BE2C (cell line): ENCODE data around the gene CRAT.
"Not testable (repeated sequence)": the region's sequence is repeated elsewhere in the genome, so short reads cannot be mapped to it uniquely, and the experiment has no call there.

ENCODE experiments used
- DNase-seq: peaks from one replicate; pipeline ENCODE4 v3.0.0-alpha.2; 2020
- H3K27me3 ChIP-seq: fragments of 250-450 bp; sonication (Bioruptor Pico); 2 replicates; pipeline ENCODE4 v1.5.1; 2020; ENCODE audit warnings: mild to moderate bottlenecking
- H3K36me3 ChIP-seq: fragments of 250-450 bp; sonication (Bioruptor Pico); 2 replicates; pipeline ENCODE4 v1.5.1; 2020; ENCODE audit warnings: mild to moderate bottlenecking
- H3K4me1 ChIP-seq: fragments of 250-450 bp; sonication (Bioruptor Pico); 2 replicates; pipeline ENCODE4 v1.5.1; 2020
- H3K4me3 ChIP-seq: 2 replicates; pipeline ENCODE4 v1.5.1; 2011; ENCODE audit warnings: low read depth, low read length
- H3K9me3 ChIP-seq: fragments of 250-450 bp; sonication (Bioruptor Pico); 2 replicates; pipeline ENCODE4 v1.5.1; 2020
- TF ChIP-seq, protein P1 (sequence below): IDR thresholded peaks from 2 replicates; pipeline ENCODE4 v1.5.1; 2012; ENCODE audit warnings: mild to moderate bottlenecking, low read depth, low read length

Gene CRAT

DNA sequence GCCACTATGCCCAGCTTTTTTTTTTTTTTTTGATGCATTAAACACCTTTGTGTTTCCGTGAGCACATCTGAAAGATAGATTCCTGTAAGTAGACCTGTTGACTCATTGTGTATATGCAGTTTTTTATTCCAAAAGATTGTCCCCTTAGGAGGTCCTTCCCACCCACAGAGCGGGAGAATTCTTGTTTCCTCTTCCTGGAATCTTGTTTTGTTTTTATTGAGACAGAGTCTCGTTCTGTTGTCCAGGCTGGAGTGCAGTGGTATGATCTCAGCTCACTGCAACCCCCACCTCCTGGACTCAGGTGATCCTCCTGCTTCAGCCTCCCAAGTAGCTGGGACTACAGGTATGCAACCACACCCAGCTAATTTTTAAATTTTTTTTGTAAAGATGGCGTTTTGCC, 8.2 kb upstream of the CRAT start:
- TF ChIP-seq, protein P1, sequence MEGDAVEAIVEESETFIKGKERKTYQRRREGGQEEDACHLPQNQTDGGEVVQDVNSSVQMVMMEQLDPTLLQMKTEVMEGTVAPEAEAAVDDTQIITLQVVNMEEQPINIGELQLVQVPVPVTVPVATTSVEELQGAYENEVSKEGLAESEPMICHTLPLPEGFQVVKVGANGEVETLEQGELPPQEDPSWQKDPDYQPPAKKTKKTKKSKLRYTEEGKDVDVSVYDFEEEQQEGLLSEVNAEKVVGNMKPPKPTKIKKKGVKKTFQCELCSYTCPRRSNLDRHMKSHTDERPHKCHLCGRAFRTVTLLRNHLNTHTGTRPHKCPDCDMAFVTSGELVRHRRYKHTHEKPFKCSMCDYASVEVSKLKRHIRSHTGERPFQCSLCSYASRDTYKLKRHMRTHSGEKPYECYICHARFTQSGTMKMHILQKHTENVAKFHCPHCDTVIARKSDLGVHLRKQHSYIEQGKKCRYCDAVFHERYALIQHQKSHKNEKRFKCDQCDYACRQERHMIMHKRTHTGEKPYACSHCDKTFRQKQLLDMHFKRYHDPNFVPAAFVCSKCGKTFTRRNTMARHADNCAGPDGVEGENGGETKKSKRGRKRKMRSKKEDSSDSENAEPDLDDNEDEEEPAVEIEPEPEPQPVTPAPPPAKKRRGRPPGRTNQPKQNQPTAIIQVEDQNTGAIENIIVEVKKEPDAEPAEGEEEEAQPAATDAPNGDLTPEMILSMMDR: no peak
- H3K36me3 ChIP-seq: peaks cover 22% of the 10 kb centered on the region
- H3K4me1 ChIP-seq: no peaks in the 10 kb centered on the region
- no peaks in the 10 kb centered on the region for H3K27me3 ChIP-seq
- H3K9me3 ChIP-seq: no peaks in the 10 kb centered on the region
- no peak overlapping the region for H3K4me3 ChIP-seq
- no peak for DNase-seq

DNA sequence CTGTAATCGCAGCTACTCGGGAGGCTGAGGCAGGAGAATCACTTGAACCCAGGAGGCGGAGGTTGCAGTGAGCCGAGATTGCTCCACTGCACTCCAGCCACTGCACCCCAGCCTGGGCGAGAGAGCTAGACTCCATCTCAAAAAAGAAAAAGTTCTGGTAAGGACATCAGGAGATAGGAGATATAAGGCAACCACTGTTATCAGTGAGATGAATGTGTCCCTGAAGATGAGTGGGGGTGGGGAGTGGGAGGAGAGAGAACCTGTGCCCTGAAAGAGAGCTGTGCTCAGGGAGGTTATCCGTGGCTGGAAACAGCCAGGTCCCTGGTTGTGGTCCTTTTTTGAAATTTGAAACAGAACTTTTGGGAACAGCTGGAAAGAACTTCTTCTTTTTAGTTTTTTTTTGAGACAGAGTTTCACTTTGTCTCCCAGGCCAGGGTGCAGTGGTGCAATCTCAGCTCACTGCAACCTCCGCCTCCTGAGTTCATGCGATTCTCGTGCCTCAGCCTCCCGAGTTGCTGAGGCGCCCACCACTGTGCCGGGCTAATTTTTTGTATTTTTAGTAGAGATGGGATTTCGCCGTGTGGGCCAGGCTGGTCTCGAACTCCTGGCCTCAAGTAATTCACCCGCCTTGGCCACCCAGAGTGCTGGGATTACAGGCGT, 3.2 kb upstream of the CRAT start:
- Histone ChIP-seq H3K27me3 (no peaks in the 10 kb centered on the region), H3K9me3 (no peaks in the 10 kb centered on the region), H3K4me3 (no peak overlapping the region), H3K4me1 (no peaks in the 10 kb centered on the region), H3K36me3 (no peaks in the 10 kb centered on the region)
- TF ChIP-seq, protein P1: no peak
- no peak for DNase-seq

DNA sequence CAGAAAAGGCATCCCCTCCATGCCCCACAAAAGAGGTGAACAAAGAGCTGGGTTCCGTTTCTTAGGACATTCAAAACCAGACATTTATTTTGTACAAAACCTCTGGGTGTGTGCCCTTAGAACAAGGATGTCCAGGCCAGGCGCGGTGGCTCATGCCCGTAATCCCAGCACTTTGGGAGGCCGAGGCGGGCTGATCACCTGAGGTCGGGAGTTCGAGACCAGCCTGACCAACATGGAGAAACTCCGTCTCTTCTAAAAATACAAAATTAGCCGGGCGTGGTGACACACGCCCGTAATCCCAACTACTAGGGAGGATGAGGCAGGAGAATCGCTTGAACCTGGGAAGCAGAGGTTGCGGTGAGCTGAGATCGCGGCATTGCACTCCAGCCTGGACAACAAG, 1.9 kb upstream of the CRAT start:
- H3K4me3 ChIP-seq: peak overlapping the region; percentile 73
- not testable (repeated sequence) for H3K27me3 ChIP-seq, DNase-seq, H3K36me3 ChIP-seq, H3K4me1 ChIP-seq, H3K9me3 ChIP-seq

DNA sequence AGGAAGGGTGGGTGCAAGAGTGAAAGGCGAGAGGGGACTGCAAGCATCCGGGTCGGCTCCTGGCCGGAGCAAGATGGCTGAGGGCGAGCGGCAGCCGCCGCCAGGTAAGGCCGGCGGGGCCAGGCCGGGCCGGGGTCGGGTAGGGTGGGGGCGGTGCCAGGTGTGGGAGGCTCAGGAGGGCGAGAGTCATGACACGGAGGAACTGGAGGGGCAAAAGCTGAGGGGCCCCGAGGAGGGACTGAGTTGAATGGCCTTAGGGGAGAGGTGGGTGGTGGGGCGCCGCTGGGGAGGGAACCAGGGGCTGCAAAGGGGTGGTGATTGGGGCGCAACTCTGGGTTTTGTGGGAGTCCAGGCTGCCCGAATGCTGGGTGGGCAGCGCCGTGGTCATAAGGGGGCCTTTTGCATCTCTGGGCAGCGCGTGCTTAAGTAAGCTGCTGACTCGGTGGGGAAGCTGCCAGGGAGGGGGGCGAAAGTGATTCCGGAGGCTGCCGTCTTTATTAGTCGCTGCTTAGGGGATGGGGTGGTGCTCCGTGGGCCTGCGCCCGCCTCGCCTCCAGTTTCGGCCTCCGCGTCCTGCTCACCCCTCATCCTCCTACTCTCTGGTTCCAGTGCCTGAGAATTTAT, 1.0 kb upstream of the CRAT start:
- Histone ChIP-seq H3K4me1 (no peaks in the 10 kb centered on the region), H3K36me3 (no peaks in the 10 kb centered on the region), H3K4me3 (peak overlapping the region; percentile 73), H3K27me3 (no peaks in the 10 kb centered on the region), H3K9me3 (no peaks in the 10 kb centered on the region)
- peak; percentile 44 for DNase-seq
- TF ChIP-seq, protein P1: no peak

DNA sequence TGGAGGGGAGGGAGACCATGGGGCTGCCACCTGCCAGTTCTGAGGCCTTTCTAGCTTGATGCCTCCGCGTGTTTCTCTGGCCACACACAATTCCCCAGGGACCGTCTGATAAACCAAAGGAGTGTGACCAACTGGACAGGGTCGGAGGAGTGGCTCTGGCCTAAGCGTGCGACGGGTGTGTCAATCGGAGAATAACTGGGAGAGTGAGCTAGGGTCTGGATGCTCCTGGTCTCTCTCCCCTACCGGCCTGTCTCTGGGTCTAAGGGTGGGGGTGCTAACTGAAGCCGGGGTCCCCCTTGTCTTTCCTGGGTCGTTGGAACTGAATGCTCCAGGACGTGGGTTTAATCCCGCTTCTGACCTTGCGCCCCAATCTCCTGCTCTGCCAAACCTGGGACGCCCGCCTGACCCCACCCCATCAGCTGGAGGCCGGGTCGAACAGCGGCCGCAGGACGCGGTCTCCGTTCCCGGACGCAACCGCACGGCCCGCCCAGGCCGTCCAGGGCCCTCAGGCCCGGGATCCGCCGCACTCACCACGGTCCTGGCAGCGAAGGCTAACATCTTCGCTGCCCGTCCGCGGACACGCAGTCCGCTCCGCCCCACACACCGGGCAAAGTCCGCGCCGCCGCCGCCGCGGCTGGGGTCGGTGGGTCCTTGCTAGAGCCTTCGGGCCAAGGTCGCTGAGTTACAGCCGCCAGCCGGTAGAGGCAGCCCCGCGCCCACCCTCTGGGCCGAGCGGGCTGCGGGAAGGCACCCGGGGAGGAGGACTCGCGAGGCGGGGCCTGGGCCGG, 447 bp downstream of the CRAT start:
- H3K27me3 ChIP-seq: no peaks in the 10 kb centered on the region
- DNase-seq: peak; percentile 31
- no peaks in the 10 kb centered on the region for H3K9me3 ChIP-seq
- TF ChIP-seq, protein P1: no peak
- no peaks in the 10 kb centered on the region for H3K36me3 ChIP-seq
- H3K4me1 ChIP-seq: no peaks in the 10 kb centered on the region
- peak overlapping the region; percentile 76 for H3K4me3 ChIP-seq

DNA sequence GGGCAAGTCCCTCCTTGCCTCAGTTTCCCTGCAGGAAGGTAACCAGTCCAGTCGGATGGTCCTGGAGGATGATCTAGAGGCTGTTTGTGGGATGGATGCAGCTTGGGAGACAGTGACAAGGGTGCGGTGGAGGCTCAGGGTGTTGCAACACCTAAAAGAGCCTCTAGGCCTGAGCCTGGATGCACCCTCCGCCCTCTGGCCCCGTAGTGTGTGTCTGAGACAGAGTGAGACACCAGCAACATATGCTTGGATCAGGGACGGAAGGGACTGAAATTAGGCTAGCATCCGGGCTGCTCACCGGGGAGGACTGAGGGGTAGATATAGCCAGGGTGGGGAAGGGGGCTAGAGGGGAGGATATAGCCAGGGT, 1.1 kb downstream of the CRAT start:
- no peaks in the 10 kb centered on the region for H3K9me3 ChIP-seq
- no peaks in the 10 kb centered on the region for H3K36me3 ChIP-seq
- H3K27me3 ChIP-seq: no peaks in the 10 kb centered on the region
- no peaks in the 10 kb centered on the region for H3K4me1 ChIP-seq
- DNase-seq: peak; percentile 46
- no peak overlapping the region for H3K4me3 ChIP-seq
- TF ChIP-seq, protein P1: no peak
